CD14-positive monocyte (primary cell): ENCODE measurements around the gene FHOD3. TPM values are rescaled to one million over a fixed set of nuclear protein-coding genes. Genes with fewer than 3 reads are reported as not detected.

Experiments used
- DNase-seq, 3 donors: peaks; one replicate each; pipeline ENCODE4 v3.0.0-alpha.2; 2011 to 2022
- H2AFZ ChIP-seq: 2 replicates; pipeline ENCODE4 v1.6.0; 2012; ENCODE audit warnings: mild to moderate bottlenecking, low read depth, low read length, inconsistent platforms; ENCODE audit not compliant: insufficient read depth, poor library complexity, severe bottlenecking
- H3K27ac ChIP-seq, 2 donors: 1 replicate in 1 of 2; 2 replicates in 1 of 2; pipeline ENCODE4 v1.5.1; 2012 to 2013; ENCODE audit warnings: low read length in 2 of 2, control low read depth in 1 of 2, inconsistent platforms in 1 of 2, low read depth in 1 of 2, mild to moderate bottlenecking in 1 of 2
- H3K27me3 ChIP-seq, 2 donors: one replicate each; pipeline versions ENCODE4 v1.6.0 to v1.6.1; 2011 to 2013; ENCODE audit warnings: low read length in 2 of 2; ENCODE audit not compliant: control insufficient read depth in 2 of 2, insufficient read depth in 2 of 2
- H3K36me3 ChIP-seq, 2 donors: replicated peaks in 1 of 2; 1 replicate in 1 of 2; 2 replicates in 1 of 2; pipeline versions ENCODE4 v1.5.1 to v1.6.1; 2012 to 2013; ENCODE audit warnings: low read length in 2 of 2, control low read depth in 1 of 2, inconsistent platforms in 1 of 2, mild to moderate bottlenecking in 1 of 2; ENCODE audit not compliant: insufficient read depth in 2 of 2, control insufficient read depth in 1 of 2
- H3K4me1 ChIP-seq, 2 donors: 1 replicate in 1 of 2; 2 replicates in 1 of 2; pipeline versions ENCODE4 v1.5.1 to v1.6.1; 2012 to 2013; ENCODE audit warnings: low read length in 2 of 2, control low read depth in 1 of 2, inconsistent platforms in 1 of 2, mild to moderate bottlenecking in 1 of 2, moderate library complexity in 1 of 2; ENCODE audit not compliant: insufficient read depth in 2 of 2, control insufficient read depth in 1 of 2
- H3K4me2 ChIP-seq: replicated peaks from 2 replicates; pipeline ENCODE3; 2012; ENCODE audit warnings: low read length, moderate library complexity, mild to moderate bottlenecking; ENCODE audit not compliant: poor library complexity, severe bottlenecking; ENCODE audit errors: extremely low read depth
- H3K4me3 ChIP-seq, 3 experiments: fragments of 200-600 bp in 1 of 3; sonication (generic) in 1 of 3; replicated peaks in 1 of 3; 1 replicate in 2 of 3; 2 replicates in 1 of 3; pipeline ENCODE4 v1.5.1; 2011 to 2013; ENCODE audit warnings: low read length in 3 of 3, mild to moderate bottlenecking in 3 of 3, control low read depth in 2 of 3, low read depth in 2 of 3, inconsistent platforms in 1 of 3, moderate library complexity in 1 of 3
- H3K79me2 ChIP-seq: 2 replicates; pipeline ENCODE4 v1.6.0; 2012; ENCODE audit warnings: mild to moderate bottlenecking, control low read depth, inconsistent platforms, low read length, moderate library complexity; ENCODE audit not compliant: insufficient read depth
- H3K9ac ChIP-seq: 2 replicates; pipeline ENCODE4 v1.6.0; 2017; ENCODE audit warnings: low read length, mild to moderate bottlenecking; ENCODE audit not compliant: insufficient read depth, poor library complexity, severe bottlenecking
- H3K9me3 ChIP-seq, 2 donors: replicated peaks in 1 of 2; 1 replicate in 1 of 2; 2 replicates in 1 of 2; pipeline versions ENCODE4 v1.5.1 to v1.6.1; 2012 to 2013; ENCODE audit warnings: low read length in 2 of 2, control low read depth in 1 of 2; ENCODE audit not compliant: control insufficient read depth in 1 of 2, insufficient read depth in 1 of 2
- H4K20me1 ChIP-seq: 2 replicates; pipeline ENCODE4 v1.6.0; 2012; ENCODE audit warnings: mild to moderate bottlenecking, low read length, control low read depth, moderate library complexity; ENCODE audit not compliant: insufficient read depth
- H3K27ac Mint-ChIP-seq, 7 donors: one replicate each; pipeline ENCODE4 v1.8.0; 2020; ENCODE audit warnings: mild to moderate bottlenecking in 7 of 7, mixed read lengths in 7 of 7, moderate library complexity in 6 of 7, inconsistent platforms in 2 of 7
- H3K27me3 Mint-ChIP-seq, 3 donors: one replicate each; pipeline ENCODE4 v1.8.0; 2021 to 2022; ENCODE audit warnings: low read depth in 3 of 3, mild to moderate bottlenecking in 3 of 3, mixed read lengths in 3 of 3, moderate library complexity in 3 of 3, inconsistent platforms in 1 of 3
- H3K36me3 Mint-ChIP-seq, 2 donors: one replicate each; pipeline ENCODE4 v1.8.0; 2020; ENCODE audit warnings: mixed read lengths in 2 of 2, inconsistent platforms in 1 of 2, mild to moderate bottlenecking in 1 of 2
- H3K4me1 Mint-ChIP-seq: one replicate; pipeline ENCODE4 v1.8.0; 2020; ENCODE audit warnings: mild to moderate bottlenecking, mixed read lengths
- H3K4me3 Mint-ChIP-seq, 2 donors: one replicate each; pipeline ENCODE4 v1.8.0; 2020; ENCODE audit warnings: mild to moderate bottlenecking in 2 of 2, mixed read lengths in 2 of 2, moderate library complexity in 1 of 2
- H3K9me3 Mint-ChIP-seq, 7 donors: one replicate each; pipeline ENCODE4 v1.8.0; 2020 to 2022; ENCODE audit warnings: mixed read lengths in 7 of 7, mild to moderate bottlenecking in 6 of 7, moderate library complexity in 6 of 7, inconsistent platforms in 2 of 7
- WGBS: methylation state at CpG from one replicate; pipeline ENCODE4 v1.1.5; 2013; ENCODE audit warnings: missing lambda C conversion rate; ENCODE audit not compliant: insufficient coverage; 5-methylcytosine and 5-hydroxymethylcytosine counted together
- intact Hi-C, 2 donors: fragments of 100-400 bp; cut with micrococcal nuclease; formaldehyde crosslinking; loops; one replicate each; pipeline versions ENCODE4 v1.15.0 to v1.15.1; 2023
- polyA plus RNA-seq, 3 donors: library from polyadenylated mRNA; depleted of rRNA in 1 of 3; unstranded in 2 of 3; stranded (reverse) in 1 of 3; fragments of 300-500 nt in 2 of 3; fragments of >200 nt in 1 of 3; fragmentation: Illumina TruSeq in 2 of 3; gene quantifications; 1 replicate in 2 of 3; 2 replicates in 1 of 3; pipeline ENCODE4 v1.2.3, GENCODE V29; 2012 to 2021
- TF ChIP-seq, protein P1 (sequence below): fragments of 200-600 bp; IDR thresholded peaks from one replicate; pipeline ENCODE4 v1.8.0; 2022; ENCODE audit warnings: antibody characterized with exemption, mild to moderate bottlenecking

Gene FHOD3
- polyA plus RNA-seq, 3 donors: not detected

DNA sequence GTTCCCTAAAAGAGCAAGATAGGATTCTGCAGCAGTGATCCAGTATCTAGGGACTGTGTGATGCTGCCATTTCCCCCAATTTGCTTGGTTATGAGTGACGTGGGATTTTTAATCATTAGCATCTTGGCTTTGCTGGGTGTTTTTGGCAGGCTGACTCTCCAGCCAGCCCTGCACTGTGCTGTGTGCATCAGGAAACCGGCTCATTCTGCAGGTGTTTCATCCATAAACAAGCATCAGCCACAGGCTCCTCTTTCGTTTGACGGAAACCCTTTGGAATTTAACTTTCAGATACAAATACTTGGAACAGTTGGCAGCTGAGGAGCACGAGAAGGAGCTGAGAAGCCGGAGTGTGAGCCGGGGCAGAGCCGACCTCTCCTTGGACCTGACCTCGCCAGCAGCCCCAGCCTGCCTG lies 395.4 kb downstream of the FHOD3 start:
- H3K9me3 ChIP-seq: no peaks in the 10 kb centered on the region
- 90% methylated on average over 6 of the region's 9 CpGs for WGBS
- H2AFZ ChIP-seq: no peak overlapping the region
- DNase-seq: no peak
- H3K4me1 ChIP-seq: no peaks in the 10 kb centered on the region
- Mint-ChIP-seq H3K27ac (no peak overlapping the region), H3K4me1 (no peaks in the 10 kb centered on the region), H3K27me3 (peaks cover 0 to 1% (median 0%) of the 10 kb centered on the region in 3 donors), H3K36me3 (no peaks in the 10 kb centered on the region), H3K4me3 (no peak overlapping the region), H3K9me3 (no peaks in the 10 kb centered on the region)
- H3K27ac ChIP-seq: no peak overlapping the region
- TF ChIP-seq, protein P1, sequence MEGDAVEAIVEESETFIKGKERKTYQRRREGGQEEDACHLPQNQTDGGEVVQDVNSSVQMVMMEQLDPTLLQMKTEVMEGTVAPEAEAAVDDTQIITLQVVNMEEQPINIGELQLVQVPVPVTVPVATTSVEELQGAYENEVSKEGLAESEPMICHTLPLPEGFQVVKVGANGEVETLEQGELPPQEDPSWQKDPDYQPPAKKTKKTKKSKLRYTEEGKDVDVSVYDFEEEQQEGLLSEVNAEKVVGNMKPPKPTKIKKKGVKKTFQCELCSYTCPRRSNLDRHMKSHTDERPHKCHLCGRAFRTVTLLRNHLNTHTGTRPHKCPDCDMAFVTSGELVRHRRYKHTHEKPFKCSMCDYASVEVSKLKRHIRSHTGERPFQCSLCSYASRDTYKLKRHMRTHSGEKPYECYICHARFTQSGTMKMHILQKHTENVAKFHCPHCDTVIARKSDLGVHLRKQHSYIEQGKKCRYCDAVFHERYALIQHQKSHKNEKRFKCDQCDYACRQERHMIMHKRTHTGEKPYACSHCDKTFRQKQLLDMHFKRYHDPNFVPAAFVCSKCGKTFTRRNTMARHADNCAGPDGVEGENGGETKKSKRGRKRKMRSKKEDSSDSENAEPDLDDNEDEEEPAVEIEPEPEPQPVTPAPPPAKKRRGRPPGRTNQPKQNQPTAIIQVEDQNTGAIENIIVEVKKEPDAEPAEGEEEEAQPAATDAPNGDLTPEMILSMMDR: no peak
- no peak overlapping the region for H3K4me2 ChIP-seq
- no peaks in the 10 kb centered on the region for H3K27me3 ChIP-seq
- H3K79me2 ChIP-seq: no peaks in the 10 kb centered on the region
- no peaks in the 10 kb centered on the region for H4K20me1 ChIP-seq
- no peak overlapping the region for H3K9ac ChIP-seq
- no peak overlapping the region for H3K4me3 ChIP-seq
- intact Hi-C loops: no loop called here
- H3K36me3 ChIP-seq: no peaks in the 10 kb centered on the region

DNA sequence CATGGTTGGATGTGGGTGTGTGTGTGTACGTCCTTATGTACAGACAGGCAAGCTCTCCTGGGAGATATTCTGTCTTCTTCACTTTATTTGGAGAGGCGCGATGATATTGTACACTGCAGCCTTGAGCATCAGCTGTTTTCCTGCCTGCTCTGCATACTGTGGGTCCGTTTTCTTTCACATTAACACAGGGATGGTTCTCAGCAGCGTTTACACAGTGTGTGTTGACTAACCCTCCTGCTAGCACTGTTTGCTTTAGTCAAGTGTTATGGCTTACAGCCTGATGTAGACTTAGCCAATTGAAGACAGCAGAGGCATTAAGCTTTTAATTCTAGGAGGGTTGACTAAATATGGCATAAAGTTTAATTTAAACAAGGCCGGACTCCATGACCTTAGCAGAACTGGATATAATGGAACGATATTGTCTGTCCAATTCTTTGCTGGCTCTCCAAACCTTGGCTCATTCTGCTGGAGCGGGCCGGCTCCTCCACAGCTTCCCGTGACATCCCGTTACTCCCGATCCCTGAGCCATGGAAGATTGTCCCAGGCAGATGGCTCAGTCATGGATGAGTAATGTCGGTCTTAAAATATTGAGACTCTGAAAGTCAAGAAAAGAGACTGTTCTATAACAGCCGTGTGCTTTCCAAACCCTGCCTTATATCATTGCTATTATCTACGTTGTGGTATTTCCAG lies 396.6 kb downstream of the FHOD3 start:
- TF ChIP-seq, protein P1: no peak
- H3K4me3 Mint-ChIP-seq: no peak overlapping the region
- no peak overlapping the region for H2AFZ ChIP-seq
- no peak overlapping the region for H3K27ac ChIP-seq
- H3K79me2 ChIP-seq: no peaks in the 10 kb centered on the region
- no peak for DNase-seq
- no peak overlapping the region for H3K27ac Mint-ChIP-seq
- H3K4me2 ChIP-seq: no peak overlapping the region
- H3K4me3 ChIP-seq: no peak overlapping the region
- H3K27me3 ChIP-seq: no peaks in the 10 kb centered on the region
- 94% methylated on average over 9 of the region's 15 CpGs for WGBS
- peaks cover 0 to 1% (median 0%) of the 10 kb centered on the region in 3 donors for H3K27me3 Mint-ChIP-seq
- no peak overlapping the region for H3K9ac ChIP-seq
- intact Hi-C loops: no loop called here
- peaks cover 0 to 1% (median 0%) of the 10 kb centered on the region in 7 donors for H3K9me3 Mint-ChIP-seq
- no peaks in the 10 kb centered on the region for H4K20me1 ChIP-seq
- no peaks in the 10 kb centered on the region for H3K4me1 Mint-ChIP-seq
- H3K4me1 ChIP-seq: no peaks in the 10 kb centered on the region
- H3K9me3 ChIP-seq: no peaks in the 10 kb centered on the region
- H3K36me3 Mint-ChIP-seq: no peaks in the 10 kb centered on the region
- H3K36me3 ChIP-seq: no peaks in the 10 kb centered on the region
